ENCODE data around the gene HSBP1.

Gene HSBP1

DNA sequence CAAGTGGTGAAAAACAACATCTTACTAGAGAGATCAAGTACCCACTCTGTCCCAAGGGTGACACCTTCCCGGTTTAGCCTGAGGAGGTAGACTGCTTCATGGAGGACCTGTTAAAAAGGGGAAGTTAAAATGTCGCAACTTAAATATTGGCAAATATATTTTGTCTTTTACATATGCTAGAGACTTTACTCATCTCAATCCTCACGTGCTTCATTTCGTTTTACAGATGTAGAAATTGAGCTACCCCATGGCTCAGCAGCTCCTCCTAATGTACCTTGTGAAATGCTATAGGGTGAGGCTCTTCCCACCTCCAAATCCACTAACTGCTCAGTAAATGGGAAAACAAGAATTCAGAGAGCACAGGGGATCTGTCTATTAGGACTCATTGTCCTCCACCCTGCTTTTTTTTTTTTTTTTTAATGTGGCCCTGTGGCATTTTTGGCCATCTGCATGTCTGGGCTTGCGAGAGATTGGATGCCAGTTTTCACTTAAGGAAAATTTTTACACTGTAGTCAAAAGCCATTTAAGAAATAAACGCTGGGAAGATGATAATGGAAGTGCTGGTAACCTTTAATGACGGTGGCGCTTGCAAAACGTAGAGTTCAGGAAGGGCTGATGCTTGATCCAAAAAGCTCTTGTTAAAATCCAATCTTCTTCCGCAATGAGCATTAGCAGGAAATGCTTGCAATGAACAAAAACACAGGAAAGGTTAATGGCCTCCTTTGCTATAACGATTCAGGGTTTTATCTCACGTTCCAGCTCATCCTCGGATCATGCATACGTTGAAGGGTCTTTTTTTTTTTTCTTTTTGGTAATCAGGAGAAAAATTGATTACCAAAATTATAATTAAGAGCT, 39.8 kb downstream of the HSBP1 start:
- ATAC-seq = no peak
- no peak for TF ChIP-seq ISL1 (CRISPR knock-in tag; IDR thresholded peaks at IDR 0.05)
- no peak for TF ChIP-seq ZFP30 (CRISPR knock-in tag; IDR thresholded peaks at IDR 0.05)
- no peak for TF ChIP-seq GLIS3 (CRISPR knock-in tag; IDR thresholded peaks at IDR 0.05)
- no peak for TF ChIP-seq TCF4 (CRISPR knock-in tag; IDR thresholded peaks at IDR 0.05; ENCODE audit: borderline replicate concordance)

DNA sequence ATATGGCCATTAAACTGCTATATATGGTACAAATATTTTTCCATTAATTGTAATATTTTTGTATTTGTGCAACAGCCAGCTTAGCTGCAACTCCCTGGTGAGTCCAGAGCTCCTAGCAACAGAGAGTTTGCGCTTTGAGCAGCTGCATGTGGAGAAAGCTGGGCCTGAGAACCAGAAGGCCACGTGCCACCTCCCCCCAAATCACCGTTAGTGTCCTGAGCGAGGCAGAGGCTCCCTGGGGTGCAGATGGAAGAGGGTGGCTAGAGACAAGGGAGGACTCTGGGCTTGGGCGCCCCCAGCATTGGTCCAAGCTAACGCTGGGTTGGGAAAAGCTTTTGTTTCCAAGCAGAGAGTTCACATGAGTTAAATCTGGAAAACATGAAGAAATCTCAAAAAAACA, 41.6 kb downstream of the HSBP1 start:
- ATAC-seq = no peak

DNA sequence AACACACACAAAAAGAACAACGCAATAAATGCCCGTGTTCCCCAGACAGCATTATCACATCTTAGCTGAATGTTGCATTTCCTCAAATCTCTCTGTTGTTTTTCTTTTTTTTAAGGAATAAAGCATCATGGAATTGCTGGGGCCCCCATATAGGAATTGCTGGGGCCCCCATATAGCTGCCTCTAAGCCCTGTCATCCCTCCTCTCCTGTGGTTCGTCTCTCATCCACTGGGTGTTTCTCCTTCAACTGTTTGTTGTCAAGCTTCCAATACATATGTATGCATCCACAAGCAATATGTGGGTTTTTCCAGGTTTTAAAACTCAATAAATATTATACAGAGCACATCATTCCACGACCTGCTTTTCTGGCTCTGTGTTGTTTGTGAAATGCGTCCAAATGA, 43.2 kb downstream of the HSBP1 start:
- TF ChIP-seq ISL1 (CRISPR knock-in tag; IDR thresholded peaks at IDR 0.05) (no peak), ZNF70 (CRISPR knock-in tag; IDR thresholded peaks at IDR 0.05) (no peak), ZNF8 (CRISPR knock-in tag; IDR thresholded peaks at IDR 0.05) (no peak), GLIS3 (CRISPR knock-in tag; IDR thresholded peaks at IDR 0.05) (no peak), ARNTL (CRISPR knock-in tag; IDR thresholded peaks at IDR 0.05; ENCODE audit: borderline replicate concordance, low read depth) (no peak)
- TF ChIP-seq, protein P1, sequence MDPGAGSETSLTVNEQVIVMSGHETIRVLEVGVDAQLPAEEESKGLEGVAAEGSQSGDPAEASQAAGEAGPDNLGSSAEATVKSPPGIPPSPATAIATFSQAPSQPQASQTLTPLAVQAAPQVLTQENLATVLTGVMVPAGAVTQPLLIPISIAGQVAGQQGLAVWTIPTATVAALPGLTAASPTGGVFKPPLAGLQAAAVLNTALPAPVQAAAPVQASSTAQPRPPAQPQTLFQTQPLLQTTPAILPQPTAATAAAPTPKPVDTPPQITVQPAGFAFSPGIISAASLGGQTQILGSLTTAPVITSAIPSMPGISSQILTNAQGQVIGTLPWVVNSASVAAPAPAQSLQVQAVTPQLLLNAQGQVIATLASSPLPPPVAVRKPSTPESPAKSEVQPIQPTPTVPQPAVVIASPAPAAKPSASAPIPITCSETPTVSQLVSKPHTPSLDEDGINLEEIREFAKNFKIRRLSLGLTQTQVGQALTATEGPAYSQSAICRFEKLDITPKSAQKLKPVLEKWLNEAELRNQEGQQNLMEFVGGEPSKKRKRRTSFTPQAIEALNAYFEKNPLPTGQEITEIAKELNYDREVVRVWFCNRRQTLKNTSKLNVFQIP (CRISPR knock-in tag; IDR thresholded peaks at IDR 0.05; ENCODE audit: borderline replicate concordance, low read depth) = no peak
- TF ChIP-seq, protein P2, sequence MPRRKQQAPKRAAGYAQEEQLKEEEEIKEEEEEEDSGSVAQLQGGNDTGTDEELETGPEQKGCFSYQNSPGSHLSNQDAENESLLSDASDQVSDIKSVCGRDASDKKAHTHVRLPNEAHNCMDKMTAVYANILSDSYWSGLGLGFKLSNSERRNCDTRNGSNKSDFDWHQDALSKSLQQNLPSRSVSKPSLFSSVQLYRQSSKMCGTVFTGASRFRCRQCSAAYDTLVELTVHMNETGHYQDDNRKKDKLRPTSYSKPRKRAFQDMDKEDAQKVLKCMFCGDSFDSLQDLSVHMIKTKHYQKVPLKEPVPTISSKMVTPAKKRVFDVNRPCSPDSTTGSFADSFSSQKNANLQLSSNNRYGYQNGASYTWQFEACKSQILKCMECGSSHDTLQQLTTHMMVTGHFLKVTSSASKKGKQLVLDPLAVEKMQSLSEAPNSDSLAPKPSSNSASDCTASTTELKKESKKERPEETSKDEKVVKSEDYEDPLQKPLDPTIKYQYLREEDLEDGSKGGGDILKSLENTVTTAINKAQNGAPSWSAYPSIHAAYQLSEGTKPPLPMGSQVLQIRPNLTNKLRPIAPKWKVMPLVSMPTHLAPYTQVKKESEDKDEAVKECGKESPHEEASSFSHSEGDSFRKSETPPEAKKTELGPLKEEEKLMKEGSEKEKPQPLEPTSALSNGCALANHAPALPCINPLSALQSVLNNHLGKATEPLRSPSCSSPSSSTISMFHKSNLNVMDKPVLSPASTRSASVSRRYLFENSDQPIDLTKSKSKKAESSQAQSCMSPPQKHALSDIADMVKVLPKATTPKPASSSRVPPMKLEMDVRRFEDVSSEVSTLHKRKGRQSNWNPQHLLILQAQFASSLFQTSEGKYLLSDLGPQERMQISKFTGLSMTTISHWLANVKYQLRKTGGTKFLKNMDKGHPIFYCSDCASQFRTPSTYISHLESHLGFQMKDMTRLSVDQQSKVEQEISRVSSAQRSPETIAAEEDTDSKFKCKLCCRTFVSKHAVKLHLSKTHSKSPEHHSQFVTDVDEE (CRISPR knock-in tag; IDR thresholded peaks at IDR 0.05) = no peak
- no peak for ATAC-seq

More for the DNA sequence above, 41.6 kb downstream of the HSBP1 start:
- TF ChIP-seq, protein P3, sequence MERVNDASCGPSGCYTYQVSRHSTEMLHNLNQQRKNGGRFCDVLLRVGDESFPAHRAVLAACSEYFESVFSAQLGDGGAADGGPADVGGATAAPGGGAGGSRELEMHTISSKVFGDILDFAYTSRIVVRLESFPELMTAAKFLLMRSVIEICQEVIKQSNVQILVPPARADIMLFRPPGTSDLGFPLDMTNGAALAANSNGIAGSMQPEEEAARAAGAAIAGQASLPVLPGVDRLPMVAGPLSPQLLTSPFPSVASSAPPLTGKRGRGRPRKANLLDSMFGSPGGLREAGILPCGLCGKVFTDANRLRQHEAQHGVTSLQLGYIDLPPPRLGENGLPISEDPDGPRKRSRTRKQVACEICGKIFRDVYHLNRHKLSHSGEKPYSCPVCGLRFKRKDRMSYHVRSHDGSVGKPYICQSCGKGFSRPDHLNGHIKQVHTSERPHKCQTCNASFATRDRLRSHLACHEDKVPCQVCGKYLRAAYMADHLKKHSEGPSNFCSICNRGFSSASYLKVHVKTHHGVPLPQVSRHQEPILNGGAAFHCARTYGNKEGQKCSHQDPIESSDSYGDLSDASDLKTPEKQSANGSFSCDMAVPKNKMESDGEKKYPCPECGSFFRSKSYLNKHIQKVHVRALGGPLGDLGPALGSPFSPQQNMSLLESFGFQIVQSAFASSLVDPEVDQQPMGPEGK (CRISPR knock-in tag; IDR thresholded peaks at IDR 0.05; ENCODE audit: borderline replicate concordance) = no peak
- no peak for TF ChIP-seq ESRRG (CRISPR knock-in tag; IDR thresholded peaks at IDR 0.05)
- no peak for TF ChIP-seq ZC3H10 (CRISPR knock-in tag; IDR thresholded peaks at IDR 0.05)

DNA sequence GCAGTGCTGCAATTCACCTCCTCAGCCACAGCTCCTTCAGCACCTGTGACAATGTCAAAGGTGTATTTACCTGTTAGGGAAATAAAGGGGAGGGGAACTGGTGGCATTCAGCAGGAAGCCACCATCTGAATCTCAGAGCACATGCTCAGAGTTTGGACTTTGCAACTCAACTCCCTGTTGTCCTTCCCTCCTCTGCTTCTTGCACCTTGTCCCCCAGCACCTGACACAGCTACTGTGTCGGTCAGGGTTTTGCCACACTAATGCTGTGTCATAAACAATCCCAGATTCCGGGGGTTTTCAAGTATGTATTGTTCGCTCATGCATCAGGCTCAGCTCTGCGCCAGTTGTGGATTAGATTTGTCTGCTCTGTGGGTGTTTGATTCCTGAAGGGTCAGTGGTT, 43.7 kb downstream of the HSBP1 start:
- TF ChIP-seq ZFP3 (CRISPR knock-in tag; IDR thresholded peaks at IDR 0.05) (no peak), BACH2 (CRISPR knock-in tag; IDR thresholded peaks at IDR 0.05; ENCODE audit: borderline replicate concordance) (no peak), ZC3H10 (CRISPR knock-in tag; IDR thresholded peaks at IDR 0.05) (no peak), ZNF8 (CRISPR knock-in tag; IDR thresholded peaks at IDR 0.05) (no peak), TCF4 (CRISPR knock-in tag; IDR thresholded peaks at IDR 0.05; ENCODE audit: borderline replicate concordance) (no peak), PPARA (CRISPR knock-in tag; IDR thresholded peaks at IDR 0.05; ENCODE audit: borderline replicate concordance) (no peak), TOX (CRISPR knock-in tag; IDR thresholded peaks at IDR 0.05; ENCODE audit: borderline replicate concordance) (no peak), ISL1 (CRISPR knock-in tag; IDR thresholded peaks at IDR 0.05) (no peak), SNAI2 (CRISPR knock-in tag; IDR thresholded peaks at IDR 0.05) (no peak), ZFP30 (CRISPR knock-in tag; IDR thresholded peaks at IDR 0.05) (no peak), GLIS3 (CRISPR knock-in tag; IDR thresholded peaks at IDR 0.05) (no peak), OSR1 (CRISPR knock-in tag; IDR thresholded peaks at IDR 0.05) (no peak), ESRRG (CRISPR knock-in tag; IDR thresholded peaks at IDR 0.05) (no peak), ZNF70 (CRISPR knock-in tag; IDR thresholded peaks at IDR 0.05) (no peak)
- TF ChIP-seq, protein P4, sequence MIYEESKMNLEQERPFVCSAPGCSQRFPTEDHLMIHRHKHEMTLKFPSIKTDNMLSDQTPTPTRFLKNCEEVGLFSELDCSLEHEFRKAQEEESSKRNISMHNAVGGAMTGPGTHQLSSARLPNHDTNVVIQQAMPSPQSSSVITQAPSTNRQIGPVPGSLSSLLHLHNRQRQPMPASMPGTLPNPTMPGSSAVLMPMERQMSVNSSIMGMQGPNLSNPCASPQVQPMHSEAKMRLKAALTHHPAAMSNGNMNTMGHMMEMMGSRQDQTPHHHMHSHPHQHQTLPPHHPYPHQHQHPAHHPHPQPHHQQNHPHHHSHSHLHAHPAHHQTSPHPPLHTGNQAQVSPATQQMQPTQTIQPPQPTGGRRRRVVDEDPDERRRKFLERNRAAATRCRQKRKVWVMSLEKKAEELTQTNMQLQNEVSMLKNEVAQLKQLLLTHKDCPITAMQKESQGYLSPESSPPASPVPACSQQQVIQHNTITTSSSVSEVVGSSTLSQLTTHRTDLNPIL (CRISPR knock-in tag; IDR thresholded peaks at IDR 0.05; ENCODE audit: low read depth) = no peak
- TF ChIP-seq, protein P5, sequence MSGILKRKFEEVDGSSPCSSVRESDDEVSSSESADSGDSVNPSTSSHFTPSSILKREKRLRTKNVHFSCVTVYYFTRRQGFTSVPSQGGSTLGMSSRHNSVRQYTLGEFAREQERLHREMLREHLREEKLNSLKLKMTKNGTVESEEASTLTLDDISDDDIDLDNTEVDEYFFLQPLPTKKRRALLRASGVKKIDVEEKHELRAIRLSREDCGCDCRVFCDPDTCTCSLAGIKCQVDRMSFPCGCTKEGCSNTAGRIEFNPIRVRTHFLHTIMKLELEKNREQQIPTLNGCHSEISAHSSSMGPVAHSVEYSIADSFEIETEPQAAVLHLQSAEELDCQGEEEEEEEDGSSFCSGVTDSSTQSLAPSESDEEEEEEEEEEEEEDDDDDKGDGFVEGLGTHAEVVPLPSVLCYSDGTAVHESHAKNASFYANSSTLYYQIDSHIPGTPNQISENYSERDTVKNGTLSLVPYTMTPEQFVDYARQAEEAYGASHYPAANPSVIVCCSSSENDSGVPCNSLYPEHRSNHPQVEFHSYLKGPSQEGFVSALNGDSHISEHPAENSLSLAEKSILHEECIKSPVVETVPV (CRISPR knock-in tag; IDR thresholded peaks at IDR 0.05) = no peak
- TF ChIP-seq, protein P1 (CRISPR knock-in tag; IDR thresholded peaks at IDR 0.05; ENCODE audit: borderline replicate concordance, low read depth) = no peak

More for the DNA sequence above, 43.7 kb downstream of the HSBP1 start:
- no peak for ATAC-seq

Data from SK-N-SH treated with all-trans-retinoic acid at 6 μM for 48 hours (cell line).